Measurements from ENCODE around the gene RABGAP1. TPM values are rescaled to one million over a fixed set of nuclear protein-coding genes. Genes with fewer than 3 reads are reported as not detected.

Gene RABGAP1
- polyA plus RNA-seq, 1 donor from 2014 or later, result 67.8 TPM

DNA sequence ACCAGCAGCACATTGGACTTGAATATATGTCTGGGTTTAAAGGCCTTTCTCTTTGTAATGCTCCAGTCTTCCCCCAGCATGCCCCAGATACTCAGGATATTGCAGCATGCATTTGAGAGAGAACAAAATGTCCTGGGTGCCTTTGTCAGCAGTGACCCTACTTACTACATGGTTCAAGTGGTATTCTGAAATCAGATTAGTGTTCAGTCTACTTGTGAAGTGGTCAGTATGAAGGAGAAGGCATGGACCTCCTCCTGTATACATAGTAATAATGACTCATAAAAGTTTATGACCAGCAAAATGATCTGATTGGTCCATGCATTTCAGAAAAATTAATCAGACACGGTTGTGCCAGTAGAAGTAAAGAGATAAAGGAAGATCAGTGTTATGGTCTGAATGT, 118.0 kb downstream of the RABGAP1 start:
- no peaks in the 10 kb centered on the region for H3F3A ChIP-seq (ENCODE audit: insufficient read depth, low read length, poor library complexity, severe bottlenecking)
- no peak overlapping the region for H3K27ac ChIP-seq (ENCODE audit: low read length)
- H3K4me3 ChIP-seq (ENCODE audit: low read length), result no peak overlapping the region
- H3K79me2 ChIP-seq (replicated peaks; ENCODE audit: insufficient read depth, low read length), result no peaks in the 10 kb centered on the region
- no peaks in the 10 kb centered on the region for H4K20me1 ChIP-seq (ENCODE audit: insufficient read depth)
- no peak overlapping the region for H2AFZ ChIP-seq (ENCODE audit: low read depth, low read length)
- H3K27me3 ChIP-seq (ENCODE audit: insufficient read depth, low read depth, low read length), result no peaks in the 10 kb centered on the region
- TF ChIP-seq RAD21 (conservative IDR thresholded peaks at IDR 0.05), result no peak
- TF ChIP-seq MXI1 (conservative IDR thresholded peaks at IDR 0.05; ENCODE audit: poor library complexity, severe bottlenecking), result no peak
- TF ChIP-seq, protein P1, sequence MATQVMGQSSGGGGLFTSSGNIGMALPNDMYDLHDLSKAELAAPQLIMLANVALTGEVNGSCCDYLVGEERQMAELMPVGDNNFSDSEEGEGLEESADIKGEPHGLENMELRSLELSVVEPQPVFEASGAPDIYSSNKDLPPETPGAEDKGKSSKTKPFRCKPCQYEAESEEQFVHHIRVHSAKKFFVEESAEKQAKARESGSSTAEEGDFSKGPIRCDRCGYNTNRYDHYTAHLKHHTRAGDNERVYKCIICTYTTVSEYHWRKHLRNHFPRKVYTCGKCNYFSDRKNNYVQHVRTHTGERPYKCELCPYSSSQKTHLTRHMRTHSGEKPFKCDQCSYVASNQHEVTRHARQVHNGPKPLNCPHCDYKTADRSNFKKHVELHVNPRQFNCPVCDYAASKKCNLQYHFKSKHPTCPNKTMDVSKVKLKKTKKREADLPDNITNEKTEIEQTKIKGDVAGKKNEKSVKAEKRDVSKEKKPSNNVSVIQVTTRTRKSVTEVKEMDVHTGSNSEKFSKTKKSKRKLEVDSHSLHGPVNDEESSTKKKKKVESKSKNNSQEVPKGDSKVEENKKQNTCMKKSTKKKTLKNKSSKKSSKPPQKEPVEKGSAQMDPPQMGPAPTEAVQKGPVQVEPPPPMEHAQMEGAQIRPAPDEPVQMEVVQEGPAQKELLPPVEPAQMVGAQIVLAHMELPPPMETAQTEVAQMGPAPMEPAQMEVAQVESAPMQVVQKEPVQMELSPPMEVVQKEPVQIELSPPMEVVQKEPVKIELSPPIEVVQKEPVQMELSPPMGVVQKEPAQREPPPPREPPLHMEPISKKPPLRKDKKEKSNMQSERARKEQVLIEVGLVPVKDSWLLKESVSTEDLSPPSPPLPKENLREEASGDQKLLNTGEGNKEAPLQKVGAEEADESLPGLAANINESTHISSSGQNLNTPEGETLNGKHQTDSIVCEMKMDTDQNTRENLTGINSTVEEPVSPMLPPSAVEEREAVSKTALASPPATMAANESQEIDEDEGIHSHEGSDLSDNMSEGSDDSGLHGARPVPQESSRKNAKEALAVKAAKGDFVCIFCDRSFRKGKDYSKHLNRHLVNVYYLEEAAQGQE (IDR thresholded peaks at IDR 0.05; ENCODE audit: borderline replicate concordance), result no peak
- H3K9me3 ChIP-seq (ENCODE audit: low read length), result no peaks in the 10 kb centered on the region
- no peak overlapping the region for H3K4me2 ChIP-seq (ENCODE audit: low read length)
- no peaks in the 10 kb centered on the region for H3K36me3 ChIP-seq (ENCODE audit: insufficient read depth, low read length)
- H3K9me2 ChIP-seq (ENCODE audit: insufficient read depth, low read length), result no peaks in the 10 kb centered on the region
- H3K9ac ChIP-seq (ENCODE audit: low read length), result no peak overlapping the region

DNA sequence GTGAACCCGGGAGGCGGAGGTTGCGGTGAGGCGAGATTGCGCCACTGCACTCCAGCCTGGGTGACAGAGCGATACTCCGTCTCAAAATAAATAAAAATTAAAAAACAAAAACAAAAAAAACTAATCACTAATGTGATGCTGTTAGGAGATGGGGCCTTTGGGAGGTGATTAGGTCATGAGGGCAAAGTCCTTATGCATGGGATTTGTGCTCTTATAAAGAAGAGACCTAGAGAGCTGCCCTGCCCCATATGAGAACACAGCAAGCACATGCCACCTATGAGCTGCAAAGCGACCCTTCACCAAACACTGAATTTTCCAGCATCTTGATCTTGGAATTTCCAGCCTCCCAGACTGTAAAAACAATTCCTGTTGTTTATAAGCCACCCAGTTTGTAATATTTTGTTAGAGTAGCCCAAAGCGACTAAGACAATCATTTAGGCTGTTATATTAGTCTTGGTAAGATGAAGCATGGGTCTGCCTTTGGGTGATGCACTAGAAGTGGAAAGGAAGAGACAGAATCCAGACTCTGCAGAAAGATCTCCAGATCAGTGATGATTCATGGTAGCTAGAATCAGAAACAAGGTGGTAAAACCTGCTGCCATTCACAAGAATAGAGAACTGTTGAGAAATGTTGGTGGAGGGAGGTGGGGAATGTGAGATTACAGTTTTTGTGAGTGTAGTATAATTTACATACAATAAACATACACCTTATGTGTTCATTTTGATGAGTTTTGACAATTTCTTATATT, 118.8 kb downstream of the RABGAP1 start:
- H4K20me1 ChIP-seq (ENCODE audit: insufficient read depth), result no peaks in the 10 kb centered on the region
- no peak overlapping the region for H3K9ac ChIP-seq (ENCODE audit: low read length)
- H3K4me3 ChIP-seq (ENCODE audit: low read length), result no peak overlapping the region
- H3F3A ChIP-seq (ENCODE audit: insufficient read depth, low read length, poor library complexity, severe bottlenecking), result no peaks in the 10 kb centered on the region
- no peaks in the 10 kb centered on the region for H3K9me3 ChIP-seq (ENCODE audit: low read length)
- no peak for TF ChIP-seq SMC3 (conservative IDR thresholded peaks at IDR 0.05; ENCODE audit: poor library complexity)
- TF ChIP-seq EP300 (conservative IDR thresholded peaks at IDR 0.05; ENCODE audit: poor library complexity, severe bottlenecking), result no peak
- no peak for TF ChIP-seq RAD21 (conservative IDR thresholded peaks at IDR 0.05)
- no peak for TF ChIP-seq TAF1 (IDR thresholded peaks at IDR 0.05; ENCODE audit: low read depth)
- TF ChIP-seq CTCF (IDR thresholded peaks at IDR 0.05; ENCODE audit: poor library complexity, severe bottlenecking), result no peak
- no peak for TF ChIP-seq EZH2 (IDR thresholded peaks at IDR 0.05; ENCODE audit: borderline replicate concordance, insufficient read depth, low read length, poor library complexity, severe bottlenecking)
- TF ChIP-seq, protein P1 (IDR thresholded peaks at IDR 0.05; ENCODE audit: borderline replicate concordance), result no peak
- TF ChIP-seq MXI1 (conservative IDR thresholded peaks at IDR 0.05; ENCODE audit: poor library complexity, severe bottlenecking), result no peak
- TF ChIP-seq POLR2AphosphoS5 (IDR thresholded peaks at IDR 0.05), result no peak
- H3K4me2 ChIP-seq (ENCODE audit: low read length), result no peak overlapping the region
- H2AFZ ChIP-seq (ENCODE audit: low read depth, low read length), result no peak overlapping the region
- no peak overlapping the region for H3K27ac ChIP-seq (ENCODE audit: low read length)
- no peaks in the 10 kb centered on the region for H3K27me3 ChIP-seq (ENCODE audit: insufficient read depth, low read depth, low read length)
- H3K36me3 ChIP-seq (ENCODE audit: insufficient read depth, low read length), result no peaks in the 10 kb centered on the region
- no peaks in the 10 kb centered on the region for H3K9me2 ChIP-seq (ENCODE audit: insufficient read depth, low read length)
- no peaks in the 10 kb centered on the region for H3K79me2 ChIP-seq (replicated peaks; ENCODE audit: insufficient read depth, low read length)

Data from neural cell (in vitro differentiated cells).